Measurements from ENCODE around the gene FGF1.

The FGF1 gene

DNA sequence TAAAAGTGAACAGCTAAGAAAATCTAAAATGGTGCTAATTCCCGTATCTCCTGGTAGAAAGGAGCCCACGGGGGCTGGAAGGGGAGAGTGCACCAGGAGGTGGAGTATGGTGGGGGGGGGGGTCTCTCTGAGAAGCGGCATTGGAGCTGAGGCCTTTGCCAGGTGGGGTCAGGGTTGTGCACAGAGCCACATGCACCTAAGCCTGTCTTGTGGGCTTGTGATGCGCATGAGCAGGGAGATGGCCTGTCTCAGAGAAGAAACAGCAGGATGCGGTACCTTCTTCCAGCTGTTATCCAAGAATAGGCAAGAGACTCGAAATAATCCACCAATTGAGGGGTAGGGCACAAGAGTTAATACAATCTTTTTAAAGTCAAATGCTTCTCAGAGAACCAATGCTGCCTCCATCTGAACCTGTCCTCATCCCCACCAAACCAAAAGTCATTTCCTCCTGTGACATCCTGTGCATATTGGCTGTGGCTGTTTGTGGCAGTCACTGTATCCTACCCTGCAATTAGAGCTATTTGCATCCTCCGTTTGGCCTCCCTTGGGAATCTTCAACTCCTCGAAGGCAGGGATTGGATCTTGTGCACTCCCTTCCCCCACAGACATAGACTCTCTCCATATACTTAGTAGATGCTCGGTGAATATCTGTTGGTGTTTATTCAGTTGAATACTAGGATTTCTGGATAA is 45.4 kb downstream of the FGF1 start:
- no peak for DNase-seq

DNA sequence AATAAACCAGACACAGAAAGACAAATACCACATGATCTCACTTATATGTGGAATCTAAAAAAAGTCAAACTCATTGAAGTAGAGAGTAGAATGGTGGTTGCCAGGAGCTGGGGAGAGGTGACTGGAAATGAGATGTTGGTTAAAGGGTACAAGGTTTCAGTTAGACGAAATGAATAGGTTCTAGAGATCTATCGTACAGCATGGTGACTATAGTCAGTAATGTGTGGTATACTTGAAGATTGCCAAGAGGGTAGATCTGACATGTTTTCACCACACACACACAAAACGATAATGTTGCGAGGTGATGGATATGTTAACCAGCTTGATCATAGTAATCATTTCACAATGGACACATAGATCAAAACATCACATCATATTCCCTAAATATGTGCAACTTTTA is 46.4 kb downstream of the FGF1 start:
- no peak for DNase-seq

DNA sequence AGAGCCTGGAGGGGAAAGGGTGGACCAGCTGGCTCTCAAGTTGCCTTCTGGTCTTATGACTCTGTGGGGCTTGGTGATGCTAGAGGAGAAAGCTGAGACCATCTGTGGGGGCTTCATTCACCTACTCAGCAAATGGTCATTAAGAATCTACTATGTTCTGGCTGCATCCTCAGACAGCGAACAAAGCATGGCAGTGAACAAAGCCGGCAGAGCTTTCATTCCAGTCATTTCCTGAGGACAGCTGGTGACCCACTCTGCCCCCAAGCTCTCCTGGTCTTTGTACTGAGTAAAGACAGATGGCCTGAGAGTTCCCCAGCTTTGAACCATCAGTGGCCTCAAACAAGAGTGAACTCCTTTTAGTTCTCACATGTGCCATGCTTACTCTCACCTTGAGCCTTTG is 48.0 kb downstream of the FGF1 start:
- DNase-seq: no peak

DNA sequence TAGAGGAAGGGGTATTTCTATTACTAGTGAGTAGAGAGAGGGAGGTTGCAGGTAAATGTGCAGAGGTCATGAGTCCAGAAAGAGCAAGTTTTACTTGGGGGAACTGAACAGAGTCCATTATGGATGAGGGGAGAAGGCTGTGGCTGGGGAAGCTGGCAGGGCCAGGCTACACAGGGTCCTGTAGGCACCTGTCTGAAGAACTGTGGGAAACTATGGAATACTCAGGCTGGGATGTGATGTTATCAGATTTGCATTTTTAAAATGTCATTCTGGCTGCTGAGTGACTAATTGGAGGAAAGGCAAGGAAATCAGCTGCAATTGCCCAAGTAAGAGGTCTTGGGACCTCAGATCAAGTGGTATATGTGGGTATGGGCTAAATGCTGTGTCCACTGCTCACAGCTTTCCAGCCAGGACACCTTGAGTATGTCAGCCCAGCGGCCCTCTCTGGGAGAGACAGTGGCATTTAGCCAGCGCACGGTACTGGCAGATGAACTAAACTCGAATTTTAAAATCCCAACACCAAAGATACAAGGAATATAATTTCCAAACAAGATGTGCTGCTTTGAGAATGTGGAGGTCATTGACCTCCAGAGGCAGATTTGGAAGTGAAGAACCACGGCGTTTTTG is 49.1 kb downstream of the FGF1 start:
- DNase-seq: no peak

DNA sequence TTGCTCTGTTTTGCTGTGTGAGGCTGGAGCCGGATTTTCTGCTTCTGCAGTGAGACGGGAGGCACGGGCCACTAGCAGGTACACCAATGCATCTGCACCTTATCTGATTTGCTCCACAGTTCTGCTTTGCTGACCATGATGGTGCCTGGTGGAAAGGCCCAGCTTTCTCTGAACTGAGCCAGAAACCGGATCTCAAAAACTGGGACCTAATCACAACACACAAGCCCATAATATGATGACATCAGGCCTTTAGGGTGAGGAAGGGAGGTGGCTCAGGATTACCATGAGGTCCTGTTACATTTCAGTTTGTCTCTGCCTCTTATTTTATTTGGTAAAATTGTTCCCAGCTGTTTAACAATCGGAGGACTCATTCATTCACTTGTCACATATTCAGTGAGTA is 49.8 kb downstream of the FGF1 start:
- DNase-seq: no peak

DNA sequence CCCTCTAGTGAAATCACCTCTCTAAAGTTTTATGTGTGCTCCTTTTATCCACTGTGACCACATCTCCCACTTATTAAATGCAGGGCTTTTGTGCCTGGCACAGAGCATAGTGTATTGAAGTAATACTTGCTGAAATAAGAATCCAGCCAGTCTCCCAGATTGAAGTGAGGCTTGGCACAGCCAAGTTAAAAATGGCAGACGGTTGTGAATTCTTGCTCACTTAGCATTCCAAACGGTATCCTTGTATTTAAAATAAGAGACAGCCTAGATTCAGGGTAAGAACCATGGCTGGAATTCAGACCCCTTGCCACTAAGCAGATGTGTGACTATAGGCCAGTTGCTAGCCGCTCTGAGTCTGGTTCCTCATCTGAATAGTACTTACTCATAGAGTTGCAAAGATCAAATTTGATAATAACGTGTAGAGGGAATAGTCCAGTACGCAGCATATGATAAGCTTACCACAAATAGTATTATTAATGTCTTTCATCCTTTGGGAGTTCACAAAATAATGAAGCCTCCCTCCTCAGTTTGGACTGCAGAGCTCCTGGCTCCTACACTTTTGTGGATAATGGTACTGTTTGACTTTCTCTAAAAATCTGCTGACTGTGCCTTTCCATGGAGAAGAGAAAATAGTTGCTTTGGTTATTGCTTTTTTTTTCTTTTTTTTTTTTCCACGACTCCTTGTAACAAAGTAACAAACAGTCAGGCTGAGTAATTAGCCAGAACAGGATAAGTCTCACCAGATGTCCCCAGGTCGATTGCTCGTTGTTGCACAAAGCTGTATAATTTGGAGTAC is 51.5 kb downstream of the FGF1 start:
- no peak for DNase-seq

- no peak for DNase-seq
Observed at GRCh38 chr5:142630927-142631539, 54.9 kb downstream of the FGF1 start.

DNA sequence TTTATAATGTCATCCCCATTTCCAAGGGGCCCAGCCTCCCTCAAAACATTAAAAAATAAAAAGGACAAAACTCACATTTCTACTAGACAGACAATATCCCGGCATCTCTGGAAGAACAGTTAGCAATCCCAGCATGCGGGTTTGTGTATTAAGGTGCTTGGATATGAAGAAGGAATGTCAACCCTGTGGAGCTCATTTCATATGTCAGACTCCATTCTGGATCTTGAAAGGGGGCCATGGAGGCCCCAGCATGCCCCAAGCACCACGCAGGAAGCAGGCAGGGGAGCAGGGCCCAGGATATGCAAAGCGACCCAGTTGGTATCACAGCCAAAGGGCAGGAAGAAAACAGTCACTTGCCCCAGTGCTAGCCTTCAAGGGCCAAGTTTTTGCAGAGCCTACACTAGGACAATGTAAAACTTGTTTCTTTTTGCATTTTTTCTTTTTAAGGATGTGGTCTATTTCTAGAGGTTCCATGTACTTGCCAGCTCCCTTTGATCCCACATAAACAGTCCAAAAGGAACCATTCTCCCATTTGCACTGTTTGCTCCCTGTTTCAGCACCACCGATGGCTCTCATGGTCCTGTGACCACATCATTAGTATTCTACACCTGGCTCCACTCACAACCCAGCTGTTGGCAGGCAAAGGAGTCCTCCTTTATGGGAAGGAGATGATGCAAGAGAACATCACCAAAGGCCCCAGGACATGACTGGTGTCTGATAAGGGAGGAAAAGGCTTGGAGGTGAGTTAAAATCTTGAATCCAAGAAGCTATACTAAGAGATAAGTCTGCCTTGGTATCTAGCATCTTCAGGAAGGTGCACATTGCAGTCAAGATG is 58.3 kb downstream of the FGF1 start:
- no peak for DNase-seq

GRCh38 chr5:142626786-142627185 is 59.1 kb downstream of the FGF1 start:
- DNase-seq: no peak

DNA sequence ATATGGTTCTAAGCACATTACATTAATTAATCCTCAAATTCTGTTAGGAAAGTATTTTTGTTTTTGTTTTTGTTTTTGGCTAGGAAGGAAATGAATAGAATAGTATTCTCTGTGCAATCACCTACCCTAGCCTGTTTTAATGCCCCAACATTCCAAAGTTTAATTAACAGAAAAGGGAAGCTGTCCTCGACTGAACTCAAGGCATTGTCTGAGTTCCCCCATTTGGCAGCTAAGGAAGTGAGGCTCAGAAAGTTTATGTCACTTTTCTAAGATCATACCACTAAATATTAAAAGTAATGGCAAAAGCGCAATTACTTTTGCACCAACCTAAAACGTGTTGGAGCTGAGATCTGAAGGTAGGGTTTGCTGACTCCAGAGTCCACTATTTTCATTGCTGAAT is 59.8 kb downstream of the FGF1 start:
- DNase-seq: no peak

- DNase-seq: no peak
Observed at GRCh38 chr5:142621227-142621626, 64.7 kb downstream of the FGF1 start.

DNA sequence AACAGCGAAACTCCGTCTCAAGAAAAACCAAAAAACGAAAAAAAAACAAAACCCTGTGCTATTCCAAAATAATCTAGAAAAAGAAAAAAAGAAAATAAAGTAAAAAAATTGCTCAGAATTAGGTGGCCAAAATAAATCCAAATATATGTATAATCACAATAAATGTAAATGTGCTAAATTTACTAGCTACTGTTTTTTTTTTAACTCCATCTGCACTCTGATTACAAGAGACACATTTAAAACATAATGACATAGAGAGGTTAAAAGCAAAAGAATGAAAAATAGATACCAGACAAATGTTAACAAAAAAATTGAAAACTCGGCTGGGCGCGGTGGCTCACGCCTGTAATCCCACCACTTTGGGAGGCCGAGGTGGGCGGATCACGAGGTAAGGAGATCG is 66.1 kb downstream of the FGF1 start:
- no peak for DNase-seq

GRCh38 chr5:142618130-142618523 is 67.8 kb downstream of the FGF1 start:
- no peak for DNase-seq

DNA sequence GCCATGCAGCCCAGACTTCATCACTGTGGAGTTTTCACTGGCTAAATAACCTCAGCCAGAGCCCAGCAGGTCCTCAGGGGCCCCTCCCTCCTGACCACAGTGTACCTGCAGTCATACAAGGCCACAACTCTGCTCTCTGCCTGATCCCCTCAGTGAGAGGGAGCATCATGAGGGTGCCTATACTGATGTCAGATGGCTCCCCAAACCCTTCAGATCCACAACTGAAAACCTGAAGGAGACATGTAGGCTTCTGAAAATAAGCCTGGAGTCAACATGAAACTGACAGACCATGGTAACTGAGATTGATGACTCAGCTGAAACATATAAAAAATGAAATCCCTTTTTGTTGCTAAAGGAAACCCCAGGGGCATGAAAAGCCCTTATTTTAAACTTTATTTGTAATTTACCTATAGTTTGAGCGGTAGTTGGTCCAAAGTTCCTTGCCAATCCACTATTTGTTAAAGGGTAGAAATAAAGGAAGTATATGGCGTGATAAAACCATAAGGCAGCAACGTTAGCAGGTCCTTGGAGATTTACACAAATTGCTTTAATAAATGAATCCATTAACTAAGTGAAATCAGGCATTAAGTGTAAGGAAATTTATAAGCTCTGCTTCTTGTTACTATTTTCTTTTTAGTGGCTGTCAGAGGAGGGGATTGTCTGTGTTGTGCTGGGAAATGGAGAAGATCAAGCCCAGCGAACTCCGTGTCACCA is 68.3 kb downstream of the FGF1 start:
- DNase-seq: no peak

GRCh38 chr5:142615948-142616347 is 69.9 kb downstream of the FGF1 start:
- DNase-seq: no peak

- no peak for DNase-seq
Observed at GRCh38 chr5:142614054-142614453, 71.8 kb downstream of the FGF1 start.

- DNase-seq: no peak
Observed at GRCh38 chr5:142613271-142613671, 72.6 kb downstream of the FGF1 start.

GRCh38 chr5:142612494-142613270 is 73.2 kb downstream of the FGF1 start:
- DNase-seq: no peak

- DNase-seq: peak; percentile 69
Observed at GRCh38 chr5:142611154-142611553, 74.7 kb downstream of the FGF1 start.

- DNase-seq: no peak
Observed at GRCh38 chr5:142610176-142611001, 75.5 kb downstream of the FGF1 start.

All from activated T-cell treated with anti-CD3 and anti-CD28 coated beads, Interleukin-2, amount 50 U/mL, for 1 hour (primary cell).